NCI-H1417 (cell line): ENCODE results near the gene OR2AT4.
"Not testable (repeated sequence)": the region's sequence is repeated elsewhere in the genome, so short reads cannot be mapped to it uniquely, and the experiment has no call there.

Experiments used
- DNase-seq, 3 experiments: peaks; one replicate each; lab custom pipeline; 2025; lab: John Stamatoyannopoulos, UW

OR2AT4 gene

GRCh38 chr11:75103380-75104026 lies 6.8 kb upstream of the OR2AT4 start:
- no peak for DNase-seq

- no peak for DNase-seq
Measured at GRCh38 chr11:75101424-75102128, 4.9 kb upstream of the OR2AT4 start.

- no peak for DNase-seq
Measured at GRCh38 chr11:75100314-75100713, 3.6 kb upstream of the OR2AT4 start.

- DNase-seq, result no peak
Measured at GRCh38 chr11:75099635-75100034, 3.0 kb upstream of the OR2AT4 start.

- not testable (repeated sequence) for DNase-seq
Measured at GRCh38 chr11:75098835-75099439, 2.3 kb upstream of the OR2AT4 start.

- not testable (repeated sequence) for DNase-seq
Measured at GRCh38 chr11:75098181-75098580, 1.5 kb upstream of the OR2AT4 start.

GRCh38 chr11:75097173-75097557 lies 489 bp upstream of the OR2AT4 start:
- no peak for DNase-seq

GRCh38 chr11:75094382-75094781 lies 2.3 kb downstream of the OR2AT4 start:
- DNase-seq, result not testable (repeated sequence)

- no peak for DNase-seq
Measured at GRCh38 chr11:75090671-75091177, 6.0 kb downstream of the OR2AT4 start.

GRCh38 chr11:75087319-75088305 lies 9.1 kb downstream of the OR2AT4 start:
- no peak for DNase-seq

GRCh38 chr11:75084883-75085282 lies 11.8 kb downstream of the OR2AT4 start:
- DNase-seq, result no peak

GRCh38 chr11:75083217-75083605 lies 13.5 kb downstream of the OR2AT4 start:
- no peak for DNase-seq

- DNase-seq, result no peak
Measured at GRCh38 chr11:75082601-75083216, 14.0 kb downstream of the OR2AT4 start.

GRCh38 chr11:75079546-75079945 lies 17.1 kb downstream of the OR2AT4 start:
- no peak for DNase-seq

- DNase-seq, result no peak
Measured at GRCh38 chr11:75078233-75078632, 18.4 kb downstream of the OR2AT4 start.

GRCh38 chr11:75077316-75077715 lies 19.4 kb downstream of the OR2AT4 start:
- no peak for DNase-seq

GRCh38 chr11:75076671-75077070 lies 20.0 kb downstream of the OR2AT4 start:
- DNase-seq, result no peak

GRCh38 chr11:75073459-75074190 lies 23.1 kb downstream of the OR2AT4 start:
- DNase-seq, result no peak

- no peak for DNase-seq
Measured at GRCh38 chr11:75072582-75072981, 24.1 kb downstream of the OR2AT4 start.

GRCh38 chr11:75069473-75069872 lies 27.2 kb downstream of the OR2AT4 start:
- no peak for DNase-seq

GRCh38 chr11:75068993-75069392 lies 27.7 kb downstream of the OR2AT4 start:
- DNase-seq, result no peak
